Upper lobe of left lung (tissue), 4 donors: ENCODE data around the gene PPDPF.

Source experiments
- EP300 ChIP-seq, 4 donors: sonication (generic); formaldehyde crosslinking; IDR thresholded peaks; one replicate each; pipeline ENCODE4 v1.5.1; 2017; ENCODE audit warnings: antibody characterized with exemption in 4 of 4, control low read depth in 2 of 4
- POLR2A ChIP-seq, 4 donors: fragments of 450-650 bp; IDR thresholded peaks; one replicate each; pipeline ENCODE4 v1.5.1; 2016 to 2017; ENCODE audit warnings: antibody characterized with exemption in 4 of 4, mild to moderate bottlenecking in 2 of 4
- TF ChIP-seq, protein P1 (sequence below), 6 experiments: fragments of 450-650 bp in 4 of 6; fragments of 200-600 bp in 2 of 6; sonication (generic) in 2 of 6; IDR thresholded peaks; one replicate each; pipeline ENCODE4 v1.5.1; 2016 to 2019; ENCODE audit warnings: antibody characterized with exemption in 6 of 6

DNA sequence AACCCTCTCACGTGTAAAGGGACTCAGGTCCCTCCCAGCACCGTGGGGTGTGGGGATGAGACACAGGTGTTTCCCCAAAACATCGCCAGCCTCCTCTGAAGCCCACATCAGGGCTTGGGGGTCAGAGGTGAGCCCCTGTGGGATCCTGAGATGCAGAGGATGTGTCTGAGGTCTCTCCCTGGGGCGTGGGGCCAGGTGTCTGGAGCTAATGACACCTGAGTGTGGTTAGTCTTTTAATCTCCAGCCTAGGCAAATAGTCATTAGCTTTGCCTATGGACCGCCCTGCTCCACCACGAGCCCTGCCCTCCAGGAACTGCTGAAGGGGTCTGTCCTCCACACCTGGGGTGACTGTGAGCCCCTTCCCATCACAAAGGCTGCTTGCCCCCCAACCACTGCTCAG lies 25.2 kb downstream of the PPDPF start:
- TF ChIP-seq EP300 (IDR thresholded peaks at IDR 0.05), result no peak
- TF ChIP-seq, protein P1, sequence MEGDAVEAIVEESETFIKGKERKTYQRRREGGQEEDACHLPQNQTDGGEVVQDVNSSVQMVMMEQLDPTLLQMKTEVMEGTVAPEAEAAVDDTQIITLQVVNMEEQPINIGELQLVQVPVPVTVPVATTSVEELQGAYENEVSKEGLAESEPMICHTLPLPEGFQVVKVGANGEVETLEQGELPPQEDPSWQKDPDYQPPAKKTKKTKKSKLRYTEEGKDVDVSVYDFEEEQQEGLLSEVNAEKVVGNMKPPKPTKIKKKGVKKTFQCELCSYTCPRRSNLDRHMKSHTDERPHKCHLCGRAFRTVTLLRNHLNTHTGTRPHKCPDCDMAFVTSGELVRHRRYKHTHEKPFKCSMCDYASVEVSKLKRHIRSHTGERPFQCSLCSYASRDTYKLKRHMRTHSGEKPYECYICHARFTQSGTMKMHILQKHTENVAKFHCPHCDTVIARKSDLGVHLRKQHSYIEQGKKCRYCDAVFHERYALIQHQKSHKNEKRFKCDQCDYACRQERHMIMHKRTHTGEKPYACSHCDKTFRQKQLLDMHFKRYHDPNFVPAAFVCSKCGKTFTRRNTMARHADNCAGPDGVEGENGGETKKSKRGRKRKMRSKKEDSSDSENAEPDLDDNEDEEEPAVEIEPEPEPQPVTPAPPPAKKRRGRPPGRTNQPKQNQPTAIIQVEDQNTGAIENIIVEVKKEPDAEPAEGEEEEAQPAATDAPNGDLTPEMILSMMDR (IDR thresholded peaks at IDR 0.05), result no peak
- no peak for TF ChIP-seq POLR2A (IDR thresholded peaks at IDR 0.05)
